Upper lobe of left lung (tissue), 4 donors: ENCODE data around the gene NFIL3.

Experiments used
- POLR2A ChIP-seq, 4 donors: fragments of 450-650 bp; IDR thresholded peaks; one replicate each; pipeline ENCODE4 v1.5.1; 2016 to 2017; ENCODE audit warnings: antibody characterized with exemption in 4 of 4, mild to moderate bottlenecking in 2 of 4
- TF ChIP-seq, protein P1 (sequence below), 6 experiments: fragments of 450-650 bp in 4 of 6; fragments of 200-600 bp in 2 of 6; sonication (generic) in 2 of 6; IDR thresholded peaks; one replicate each; pipeline ENCODE4 v1.5.1; 2016 to 2019; ENCODE audit warnings: antibody characterized with exemption in 6 of 6

DNA sequence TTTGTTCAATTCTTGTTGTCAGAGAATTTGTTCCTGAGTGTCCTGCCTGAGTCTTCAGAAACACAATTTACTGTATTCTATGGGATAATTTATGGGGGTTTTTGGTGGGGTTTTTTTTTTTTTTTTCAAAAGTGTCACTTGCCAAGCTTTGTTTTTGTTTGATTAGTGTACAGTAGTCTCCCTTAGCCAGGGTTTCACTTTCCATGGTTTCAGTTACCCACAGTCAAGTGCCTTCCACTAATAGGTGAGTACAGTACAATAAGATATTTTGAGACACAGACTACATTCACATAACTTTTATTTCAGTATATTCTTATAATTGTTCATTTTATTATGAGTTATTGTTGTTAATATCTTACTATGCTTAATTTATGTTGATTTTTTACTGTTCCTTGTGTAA lies 36.9 kb downstream of the NFIL3 start:
- TF ChIP-seq, protein P1, sequence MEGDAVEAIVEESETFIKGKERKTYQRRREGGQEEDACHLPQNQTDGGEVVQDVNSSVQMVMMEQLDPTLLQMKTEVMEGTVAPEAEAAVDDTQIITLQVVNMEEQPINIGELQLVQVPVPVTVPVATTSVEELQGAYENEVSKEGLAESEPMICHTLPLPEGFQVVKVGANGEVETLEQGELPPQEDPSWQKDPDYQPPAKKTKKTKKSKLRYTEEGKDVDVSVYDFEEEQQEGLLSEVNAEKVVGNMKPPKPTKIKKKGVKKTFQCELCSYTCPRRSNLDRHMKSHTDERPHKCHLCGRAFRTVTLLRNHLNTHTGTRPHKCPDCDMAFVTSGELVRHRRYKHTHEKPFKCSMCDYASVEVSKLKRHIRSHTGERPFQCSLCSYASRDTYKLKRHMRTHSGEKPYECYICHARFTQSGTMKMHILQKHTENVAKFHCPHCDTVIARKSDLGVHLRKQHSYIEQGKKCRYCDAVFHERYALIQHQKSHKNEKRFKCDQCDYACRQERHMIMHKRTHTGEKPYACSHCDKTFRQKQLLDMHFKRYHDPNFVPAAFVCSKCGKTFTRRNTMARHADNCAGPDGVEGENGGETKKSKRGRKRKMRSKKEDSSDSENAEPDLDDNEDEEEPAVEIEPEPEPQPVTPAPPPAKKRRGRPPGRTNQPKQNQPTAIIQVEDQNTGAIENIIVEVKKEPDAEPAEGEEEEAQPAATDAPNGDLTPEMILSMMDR (IDR thresholded peaks at IDR 0.05): no peak
- no peak for TF ChIP-seq POLR2A (IDR thresholded peaks at IDR 0.05)
